ENCODE data around the gene CNDP2.
"Not testable (repeated sequence)": the region's sequence is repeated elsewhere in the genome, so short reads cannot be mapped to it uniquely, and the experiment has no call there.

Gene CNDP2

GRCh38 chr18:74519320-74520095, 23.3 kb downstream of the CNDP2 start:
- no peak for DNase-seq

- DNase-seq: no peak
These were observed 24.1 kb downstream of the CNDP2 start for GRCh38 chr18:74520096-74520833.

GRCh38 chr18:74521068-74521725, 25.0 kb downstream of the CNDP2 start:
- DNase-seq: no peak

GRCh38 chr18:74522635-74523548, 26.7 kb downstream of the CNDP2 start:
- DNase-seq: no peak

GRCh38 chr18:74524097-74524496, 27.9 kb downstream of the CNDP2 start:
- peak; percentile 28 for DNase-seq

- not testable (repeated sequence) for DNase-seq
These were observed 28.8 kb downstream of the CNDP2 start for GRCh38 chr18:74524915-74525314.

- DNase-seq: no peak
These were observed 29.6 kb downstream of the CNDP2 start for GRCh38 chr18:74525741-74526140.

- DNase-seq: no peak
These were observed 30.3 kb downstream of the CNDP2 start for GRCh38 chr18:74526488-74526887.

- DNase-seq: no peak
These were observed 32.3 kb downstream of the CNDP2 start for GRCh38 chr18:74528478-74528877.

GRCh38 chr18:74528913-74529312, 32.8 kb downstream of the CNDP2 start:
- DNase-seq: no peak

GRCh38 chr18:74529378-74529777, 33.2 kb downstream of the CNDP2 start:
- DNase-seq: no peak

GRCh38 chr18:74529811-74530583, 33.8 kb downstream of the CNDP2 start:
- DNase-seq: no peak

- no peak for DNase-seq
These were observed 34.4 kb downstream of the CNDP2 start for GRCh38 chr18:74530584-74530862.

- no peak for DNase-seq
These were observed 34.9 kb downstream of the CNDP2 start for GRCh38 chr18:74531043-74531442.

GRCh38 chr18:74532511-74533025, 36.4 kb downstream of the CNDP2 start:
- DNase-seq: no peak

GRCh38 chr18:74533666-74534065, 37.5 kb downstream of the CNDP2 start:
- no peak for DNase-seq

- no peak for DNase-seq
These were observed 38.2 kb downstream of the CNDP2 start, which contains the start of gene CNDP1 for GRCh38 chr18:74534150-74534969. Gene CNDP1 (plus strand): TSS chr18:74534500. CDS start chr18:74534668, 168 bp downstream.

GRCh38 chr18:74534981-74535649, 39.0 kb downstream of the CNDP2 start:
- no peak for DNase-seq

- no peak for DNase-seq
These were observed 43.1 kb downstream of the CNDP2 start for GRCh38 chr18:74539289-74539688.

All from fibroblast of skin of scalp (primary cell).